Mammary epithelial cell (primary cell): ENCODE measurements around the gene TMEM132D.

Experiments used
- CTCF ChIP-seq, 2 donors: IDR thresholded peaks in 1 of 2; conservative IDR thresholded peaks in 1 of 2; 2 replicates each; pipeline ENCODE4 v1.5.1; 2011 to 2012; ENCODE audit warnings: inconsistent platforms in 2 of 2, low read length in 2 of 2, mild to moderate bottlenecking in 2 of 2, control low read depth in 1 of 2, low read depth in 1 of 2; ENCODE audit not compliant: insufficient read depth in 1 of 2; ENCODE audit errors: extremely low read depth in 1 of 2
- EZH2 ChIP-seq: IDR thresholded peaks from 2 replicates; pipeline ENCODE4 v1.6.1; 2012; ENCODE audit warnings: low read length, inconsistent platforms, borderline replicate concordance

GRCh38 chr12:129064209-129064855 is 839.5 kb downstream of the TMEM132D start:
- TF ChIP-seq CTCF (conservative IDR thresholded peaks at IDR 0.05 in 1 of 2, IDR thresholded peaks at IDR 0.05 in 1 of 2; ENCODE audit: extremely low read depth in 1 of 2, insufficient read depth in 1 of 2, low read depth in 1 of 2, low read length in 2 of 2) (no peak), EZH2 (no peak)
